Measurements from ENCODE around the gene CDK5RAP1.
"Not testable (repeated sequence)": the region's sequence is repeated elsewhere in the genome, so short reads cannot be mapped to it uniquely, and the experiment has no call there.

Gene CDK5RAP1, protein sequence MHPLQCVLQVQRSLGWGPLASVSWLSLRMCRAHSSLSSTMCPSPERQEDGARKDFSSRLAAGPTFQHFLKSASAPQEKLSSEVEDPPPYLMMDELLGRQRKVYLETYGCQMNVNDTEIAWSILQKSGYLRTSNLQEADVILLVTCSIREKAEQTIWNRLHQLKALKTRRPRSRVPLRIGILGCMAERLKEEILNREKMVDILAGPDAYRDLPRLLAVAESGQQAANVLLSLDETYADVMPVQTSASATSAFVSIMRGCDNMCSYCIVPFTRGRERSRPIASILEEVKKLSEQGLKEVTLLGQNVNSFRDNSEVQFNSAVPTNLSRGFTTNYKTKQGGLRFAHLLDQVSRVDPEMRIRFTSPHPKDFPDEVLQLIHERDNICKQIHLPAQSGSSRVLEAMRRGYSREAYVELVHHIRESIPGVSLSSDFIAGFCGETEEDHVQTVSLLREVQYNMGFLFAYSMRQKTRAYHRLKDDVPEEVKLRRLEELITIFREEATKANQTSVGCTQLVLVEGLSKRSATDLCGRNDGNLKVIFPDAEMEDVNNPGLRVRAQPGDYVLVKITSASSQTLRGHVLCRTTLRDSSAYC

DNA sequence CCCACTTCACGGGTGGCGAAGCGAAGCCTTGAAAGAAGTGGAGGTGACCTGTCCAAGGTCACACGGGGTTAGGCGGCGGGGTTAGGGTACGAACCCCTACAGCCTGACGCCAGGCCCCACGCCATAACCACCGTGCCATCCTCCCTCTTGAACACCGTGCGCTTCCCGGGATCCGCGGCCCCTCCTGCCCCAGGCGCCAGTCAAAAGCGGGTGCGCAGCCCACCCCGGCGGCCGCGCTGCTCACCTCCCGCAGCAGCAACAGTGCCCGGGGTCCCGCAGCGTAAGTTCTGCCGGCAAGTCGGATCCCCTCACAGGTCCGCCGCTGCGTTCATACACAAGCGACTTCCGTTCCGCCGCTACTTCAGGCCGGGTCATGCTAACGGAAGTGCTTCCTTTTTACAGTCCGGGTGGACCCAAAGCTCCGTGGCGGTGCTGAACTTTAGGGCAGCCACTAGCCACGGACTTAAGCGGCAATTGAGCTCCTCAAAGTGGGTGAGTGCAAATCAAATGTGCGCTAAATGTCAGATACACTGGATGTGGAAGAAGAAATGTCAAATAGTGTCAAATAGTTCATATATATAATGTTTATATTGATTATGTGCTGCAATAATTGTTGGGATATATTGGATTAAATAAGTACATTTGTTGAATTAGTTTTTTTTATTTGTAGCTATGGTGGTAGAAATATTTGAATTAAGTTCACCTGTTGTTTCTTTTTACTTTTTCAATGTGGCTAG, at the start of gene CDK5RAP1:
TSS of gene CDK5RAP1 (minus strand) at position 336 of the 737 bp plus-strand sequence. CDS start 4,455 bp downstream, outside the sequence.
- DNase-seq (ENCODE audit: low read depth): peak; percentile 92

DNA sequence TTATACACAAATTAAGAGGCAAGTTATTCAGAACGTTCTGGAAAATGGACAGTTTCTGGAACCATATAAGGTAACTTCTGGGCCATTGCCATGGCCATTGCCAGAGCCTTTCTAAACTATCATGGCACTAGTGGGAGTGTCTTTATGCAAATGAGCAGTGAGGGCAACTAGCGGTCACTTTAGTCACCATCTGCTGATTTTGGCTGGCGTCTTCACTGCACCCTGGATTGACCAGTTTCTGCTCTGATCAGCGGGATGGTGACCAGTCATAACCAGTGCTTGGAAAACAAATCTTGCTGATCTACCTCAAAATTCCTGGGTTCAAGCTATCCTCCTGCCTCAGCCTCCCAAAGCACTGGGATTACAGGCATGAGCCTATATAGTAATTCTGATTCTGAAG, 49.5 kb upstream of the CDK5RAP1 start:
- DNase-seq (ENCODE audit: low read depth): peak; percentile 42

DNA sequence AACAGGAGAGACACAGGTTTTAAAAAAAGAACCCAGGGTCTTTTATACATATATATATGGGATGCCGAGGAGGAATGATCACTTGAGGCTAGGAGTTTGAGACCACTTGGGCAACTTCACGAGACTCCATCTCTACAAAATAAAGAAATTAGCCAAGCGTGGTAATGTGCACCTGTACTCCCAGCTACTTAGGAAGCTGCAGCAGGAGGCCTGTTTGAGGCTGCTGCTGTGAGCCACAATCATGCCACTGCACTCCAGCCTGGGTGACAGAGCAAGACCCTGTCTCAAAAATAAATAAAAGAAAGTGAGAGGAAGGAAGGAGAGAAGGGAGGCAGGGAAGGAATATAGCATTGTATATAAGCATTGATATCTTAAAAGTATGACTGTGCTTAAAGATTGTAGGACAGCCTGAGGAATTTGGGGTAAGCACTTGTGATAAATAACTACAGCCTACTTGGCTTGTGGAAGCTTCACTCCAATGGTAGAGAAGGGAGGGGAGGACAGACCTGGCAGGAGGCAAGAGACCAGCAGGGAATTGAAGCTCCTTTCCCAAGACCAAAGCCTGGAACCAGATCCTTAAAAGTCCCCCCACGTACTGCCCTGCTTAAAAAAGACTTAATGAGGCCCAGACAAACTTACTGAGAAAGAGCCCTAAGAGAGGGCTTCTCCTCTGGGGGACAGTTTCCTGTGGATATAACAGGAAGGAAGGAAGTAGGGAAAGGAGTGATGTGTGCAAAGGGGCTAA, 44.7 kb upstream of the CDK5RAP1 start:
- DNase-seq (ENCODE audit: low read depth): no peak

DNA sequence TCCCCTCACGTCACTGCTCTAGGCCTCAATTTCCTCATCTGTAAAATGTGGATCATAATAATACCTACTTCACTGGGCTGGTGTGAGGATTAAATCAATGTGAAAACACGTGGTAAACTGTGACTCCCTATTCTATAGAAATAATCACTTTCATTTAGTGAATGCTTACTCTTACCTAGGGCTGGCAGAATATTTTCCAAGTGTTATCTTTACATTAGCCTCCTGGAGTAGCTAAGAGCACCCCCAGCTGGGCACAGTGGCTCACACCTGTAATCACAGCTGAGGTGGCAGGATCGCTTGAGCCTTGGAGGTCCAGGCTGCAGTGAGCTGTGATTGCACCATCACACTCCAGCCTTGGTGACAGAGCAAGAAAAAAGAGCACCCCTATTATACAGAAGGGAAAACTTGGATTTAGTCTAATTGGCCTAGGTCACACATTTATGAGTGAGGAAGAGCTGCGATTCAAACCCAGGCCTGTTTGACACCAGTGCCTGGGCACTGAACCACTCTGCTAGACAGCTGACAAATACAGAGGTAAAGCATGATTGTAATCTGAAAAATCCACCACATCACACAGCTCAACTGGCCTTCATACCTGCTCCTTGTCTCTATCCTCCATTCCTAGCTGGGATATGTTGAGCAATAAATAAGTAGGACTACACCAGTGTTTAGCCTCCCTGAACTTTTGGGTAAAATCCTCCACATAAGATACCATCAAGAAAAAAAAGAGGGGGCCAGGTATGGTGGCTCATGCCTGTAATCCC, 43.7 kb upstream of the CDK5RAP1 start:
- DNase-seq (ENCODE audit: low read depth): no peak

DNA sequence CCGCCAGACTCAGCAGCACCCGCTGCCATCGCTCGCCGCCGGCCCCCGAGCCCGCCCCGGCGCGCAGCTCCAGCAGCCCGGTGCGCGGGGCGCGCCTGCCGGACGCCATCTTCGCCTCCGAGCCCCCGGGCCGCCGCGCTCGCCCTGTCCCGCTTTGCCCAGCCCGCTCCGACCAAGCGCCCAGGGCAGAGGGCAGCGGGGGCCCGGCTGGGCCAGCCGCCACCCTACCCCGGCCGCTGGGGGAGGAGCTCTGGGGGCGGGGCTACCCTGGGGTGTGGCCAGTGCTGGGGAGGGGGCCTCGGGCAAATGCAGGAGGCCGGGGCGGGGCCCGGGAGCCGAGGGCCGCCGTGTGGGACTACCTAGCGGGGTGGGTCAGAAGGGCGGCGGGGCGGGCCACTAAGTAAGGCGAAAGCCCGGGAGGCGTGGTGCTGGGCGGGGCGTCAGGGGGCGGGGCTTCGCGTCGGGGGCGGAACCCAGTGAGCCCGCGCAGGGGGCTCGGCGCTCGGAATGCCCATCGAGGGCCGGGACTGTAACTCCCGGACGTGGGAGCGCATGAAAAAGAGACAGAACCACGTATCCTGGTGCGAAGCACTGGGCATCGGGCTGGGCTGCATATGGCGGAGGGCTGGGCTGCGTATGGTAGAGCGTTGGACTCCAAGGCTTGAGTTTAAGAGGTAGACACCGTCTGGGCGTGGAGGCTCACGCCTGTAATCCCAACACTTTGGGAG, 42.4 kb upstream of the CDK5RAP1 start, which contains the start of gene SNTA1:
TSS of gene SNTA1 (minus strand) at position 252 of the 728 bp plus-strand sequence. CDS start at position 109, 143 bp downstream.
- DNase-seq (ENCODE audit: low read depth): peak; percentile 59

DNA sequence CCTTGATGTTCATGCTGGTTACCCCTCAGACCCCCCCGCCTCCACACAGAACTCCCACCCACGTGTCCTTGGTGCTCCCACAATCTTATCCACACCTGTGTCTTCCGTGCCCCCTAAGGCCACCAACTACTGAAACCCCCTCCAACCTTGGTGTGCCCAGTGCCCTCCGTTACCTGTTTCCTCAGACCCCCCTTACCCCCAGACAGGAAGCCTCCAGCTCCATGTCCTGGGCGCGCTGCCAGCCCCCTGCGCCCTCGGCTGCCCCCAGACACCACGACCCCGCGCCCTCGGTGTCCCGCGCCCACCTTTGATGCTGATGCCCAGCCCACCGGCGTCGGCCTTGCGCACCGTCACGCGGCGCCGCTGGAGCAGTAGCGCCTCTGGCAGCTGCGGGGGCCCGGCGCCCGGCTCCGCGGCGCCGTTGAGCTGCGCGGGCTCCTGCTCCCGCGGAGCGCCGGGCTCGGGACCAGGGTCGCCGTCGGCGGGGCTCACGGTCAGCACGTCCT, 41.7 kb upstream of the CDK5RAP1 start:
- no peak for DNase-seq (ENCODE audit: low read depth)

DNA sequence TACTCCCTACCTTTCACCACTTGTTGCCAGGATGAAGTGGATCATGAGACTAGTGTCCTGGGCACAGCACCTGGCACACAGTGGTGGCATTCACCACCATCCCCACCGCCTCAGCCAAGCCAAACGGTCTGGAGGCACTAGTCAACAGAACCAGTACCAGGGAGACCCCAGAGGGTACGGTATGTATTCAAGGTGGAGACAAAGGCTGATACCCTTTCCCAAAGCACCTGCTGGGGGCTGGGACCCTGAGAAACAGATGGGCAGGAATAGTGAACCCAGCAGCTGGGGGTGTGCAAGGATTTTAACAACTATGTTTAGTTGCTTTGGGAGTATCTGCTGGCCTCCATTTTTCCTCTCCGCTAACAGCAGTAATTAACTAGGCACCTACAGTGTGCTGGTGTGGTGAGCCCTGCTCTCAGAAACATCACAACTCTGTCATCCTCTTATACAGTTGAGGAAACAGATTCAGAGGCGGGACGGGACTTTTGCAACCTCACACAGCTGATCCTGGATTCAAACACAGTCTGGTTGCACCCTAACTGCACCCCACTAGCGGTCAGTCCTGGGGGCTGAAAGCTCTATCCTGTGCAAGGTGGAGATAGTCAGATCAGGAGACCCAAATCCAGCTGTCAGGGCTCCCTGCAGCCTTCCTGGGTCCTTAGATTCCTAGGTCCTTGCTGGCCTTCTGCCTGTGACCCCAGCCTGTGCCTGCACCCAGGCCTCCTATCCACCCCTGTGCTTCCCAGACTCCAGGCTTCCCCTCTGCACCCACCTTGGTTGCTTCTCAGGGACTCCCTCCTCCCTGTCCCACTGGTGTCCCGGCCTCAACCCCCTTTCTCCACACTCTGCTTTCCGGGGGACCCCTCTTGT, 41.1 kb upstream of the CDK5RAP1 start:
- DNase-seq (ENCODE audit: low read depth): no peak

DNA sequence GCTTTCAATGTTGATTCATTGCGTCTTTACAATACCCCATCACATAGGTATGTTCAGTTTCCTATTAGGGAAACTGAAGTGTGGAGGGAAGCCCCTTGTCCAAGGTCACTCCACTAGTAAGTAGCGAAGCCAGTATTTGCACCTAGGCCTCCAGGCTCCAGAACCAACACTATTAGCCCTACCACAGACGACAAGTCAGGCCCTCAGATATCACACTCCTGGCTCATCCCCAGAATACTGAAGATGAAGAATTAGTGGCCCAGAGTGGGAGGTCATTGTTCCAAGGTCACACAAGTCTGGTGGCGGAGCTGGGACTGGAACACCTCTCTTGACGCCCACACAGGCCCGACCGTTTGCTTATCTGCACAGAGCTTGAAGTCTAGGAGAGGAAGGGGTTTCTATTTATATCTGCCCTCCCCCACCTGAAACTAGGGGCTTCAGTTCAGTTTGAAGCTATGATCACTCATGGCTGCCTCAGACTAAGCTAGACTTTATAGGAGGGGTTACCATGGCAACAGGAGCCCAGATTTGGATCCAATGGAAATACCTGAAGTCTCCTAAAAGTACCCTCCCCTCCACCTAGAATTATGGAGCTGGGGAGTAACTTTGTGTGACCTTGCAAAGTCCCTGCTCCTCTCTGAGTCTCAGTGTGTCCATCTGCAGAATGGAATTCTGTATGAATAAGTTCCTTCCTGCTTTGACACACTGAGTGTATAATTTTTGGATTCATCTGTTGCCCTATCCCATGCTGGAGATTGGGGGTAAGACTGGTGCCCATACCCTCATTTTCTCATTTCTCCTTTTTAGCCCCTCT, 40.0 kb upstream of the CDK5RAP1 start:
- DNase-seq (ENCODE audit: low read depth): no peak

DNA sequence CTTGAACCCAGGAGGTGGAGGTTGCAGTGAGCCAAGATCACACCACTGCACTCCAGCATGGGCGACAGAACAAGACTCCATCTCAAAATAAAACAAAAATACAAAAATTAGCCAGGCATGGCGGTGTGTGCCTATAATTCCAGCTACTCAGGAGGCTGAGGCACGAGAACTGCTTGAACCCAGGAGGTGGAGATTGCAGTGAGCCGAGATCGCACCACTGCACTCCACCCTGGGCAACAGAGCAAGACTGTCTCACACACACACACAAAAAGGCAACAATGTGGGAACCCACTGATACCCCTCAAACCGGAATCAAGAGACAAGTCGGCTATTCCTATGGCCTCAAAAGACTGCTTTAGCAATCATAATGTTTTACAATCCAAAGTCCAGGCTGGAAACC, 39.2 kb upstream of the CDK5RAP1 start:
- not testable (repeated sequence) for DNase-seq (ENCODE audit: low read depth)

DNA sequence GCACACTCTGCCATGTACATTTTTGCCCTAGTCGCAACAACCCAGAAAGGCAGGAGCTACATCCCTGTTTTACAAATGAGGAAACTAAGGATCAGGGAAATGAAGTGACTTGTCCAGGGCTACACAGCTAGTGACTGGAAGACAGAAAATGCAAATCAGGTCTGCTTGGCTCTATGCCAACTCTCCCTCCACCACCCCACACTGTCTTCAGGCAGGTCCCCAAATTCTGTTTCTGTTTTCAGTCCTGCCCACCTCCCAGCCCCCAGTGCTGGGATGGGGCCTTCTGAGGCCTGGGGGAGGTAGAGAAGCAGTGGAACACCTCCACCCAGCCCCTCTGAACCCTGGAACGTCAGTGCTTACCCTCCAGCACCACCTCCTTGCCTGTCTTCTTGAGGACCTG, 37.2 kb upstream of the CDK5RAP1 start:
- no peak for DNase-seq (ENCODE audit: low read depth)

DNA sequence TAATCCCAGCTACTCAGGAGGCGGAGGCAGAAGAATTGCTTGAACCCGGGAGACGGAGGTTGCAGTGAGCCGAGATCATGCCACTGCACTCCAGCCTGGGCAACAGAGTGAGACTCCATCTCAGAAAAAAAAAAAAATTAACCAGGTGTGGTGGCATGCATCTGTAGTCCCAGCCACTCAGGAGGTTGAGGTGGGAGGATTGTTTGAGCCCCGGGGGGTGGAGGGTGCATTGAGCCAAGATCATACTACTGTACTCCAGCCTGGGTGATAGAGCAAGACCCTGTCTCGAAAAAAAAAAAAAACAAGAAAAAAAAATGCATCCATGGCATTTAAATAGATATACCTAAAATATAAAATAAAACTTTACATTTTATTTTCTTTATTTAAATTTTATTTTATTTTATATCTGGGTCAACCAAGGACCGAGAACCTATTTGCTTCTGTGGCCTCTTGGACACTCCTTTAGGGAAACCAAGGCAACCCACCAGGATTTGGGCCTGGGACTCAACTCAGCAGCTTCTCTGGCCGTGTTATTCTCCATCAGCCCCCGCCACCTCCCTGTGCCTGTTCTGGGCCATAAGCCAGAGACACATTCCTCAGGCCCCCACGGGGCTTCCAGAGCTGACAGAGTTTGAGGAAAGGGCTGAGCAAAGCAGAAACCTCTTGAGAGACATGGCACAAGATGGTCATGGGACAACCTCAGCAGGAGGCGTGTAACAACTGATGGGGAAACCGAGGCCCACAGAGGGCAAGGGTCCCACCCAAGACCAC, 36.0 kb upstream of the CDK5RAP1 start:
- peak; percentile 64 for DNase-seq (ENCODE audit: low read depth)

DNA sequence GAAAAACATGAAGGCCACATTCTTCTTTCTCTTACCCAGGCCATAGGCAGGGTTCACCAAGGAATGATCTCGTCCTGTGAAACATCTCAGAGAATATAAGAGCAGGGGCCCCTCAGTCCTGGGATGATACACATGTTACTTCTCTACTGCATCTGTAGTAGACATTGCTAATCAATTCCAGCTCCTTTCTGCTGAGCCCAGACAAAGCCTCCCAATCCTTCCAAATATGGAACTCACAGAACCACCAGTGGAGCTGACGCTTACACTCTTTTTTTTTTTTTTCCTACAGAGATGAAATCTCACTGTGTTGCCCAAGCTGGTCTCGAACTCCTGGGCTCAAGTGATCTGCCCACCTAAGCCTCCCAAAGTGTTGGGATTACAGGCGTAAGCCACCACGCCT, 33.1 kb upstream of the CDK5RAP1 start:
- no peak for DNase-seq (ENCODE audit: low read depth)

DNA sequence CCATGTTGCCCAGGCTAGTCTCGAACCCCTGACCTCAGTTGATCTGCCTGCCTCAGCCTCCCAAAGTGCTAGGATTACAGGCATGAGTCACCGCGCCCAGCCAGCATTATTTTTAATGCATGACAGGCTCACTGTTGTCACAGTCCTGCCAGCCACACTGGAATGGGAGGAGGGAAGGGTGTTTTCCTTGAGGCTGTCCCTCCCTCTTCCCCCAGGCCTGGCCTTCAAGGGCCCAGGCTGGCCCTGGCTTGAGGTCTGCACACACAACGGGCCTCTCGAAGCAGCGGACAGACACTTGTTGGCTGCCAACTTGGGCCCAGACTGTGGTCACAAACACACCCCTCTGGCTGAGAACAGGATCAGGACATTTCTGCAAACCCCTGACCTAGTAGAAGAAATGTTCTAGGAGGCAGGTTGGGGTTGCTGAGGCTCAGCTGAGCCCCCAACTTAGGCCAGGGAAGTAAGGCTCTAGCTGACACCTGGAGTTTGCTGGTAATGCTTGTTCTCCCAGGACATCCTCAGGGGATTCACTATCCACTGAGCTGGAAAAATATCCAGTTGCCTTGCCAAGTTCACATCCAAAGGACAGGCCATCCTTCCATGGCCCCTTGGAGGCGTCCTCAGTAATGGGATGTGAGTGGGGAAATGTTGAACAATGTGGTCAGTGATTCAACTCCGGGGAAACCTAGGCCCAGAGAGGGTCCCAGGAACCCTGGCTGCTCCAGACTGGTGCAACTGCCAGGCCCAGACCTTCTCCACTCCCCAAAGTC, 32.3 kb upstream of the CDK5RAP1 start:
- no peak for DNase-seq (ENCODE audit: low read depth)

DNA sequence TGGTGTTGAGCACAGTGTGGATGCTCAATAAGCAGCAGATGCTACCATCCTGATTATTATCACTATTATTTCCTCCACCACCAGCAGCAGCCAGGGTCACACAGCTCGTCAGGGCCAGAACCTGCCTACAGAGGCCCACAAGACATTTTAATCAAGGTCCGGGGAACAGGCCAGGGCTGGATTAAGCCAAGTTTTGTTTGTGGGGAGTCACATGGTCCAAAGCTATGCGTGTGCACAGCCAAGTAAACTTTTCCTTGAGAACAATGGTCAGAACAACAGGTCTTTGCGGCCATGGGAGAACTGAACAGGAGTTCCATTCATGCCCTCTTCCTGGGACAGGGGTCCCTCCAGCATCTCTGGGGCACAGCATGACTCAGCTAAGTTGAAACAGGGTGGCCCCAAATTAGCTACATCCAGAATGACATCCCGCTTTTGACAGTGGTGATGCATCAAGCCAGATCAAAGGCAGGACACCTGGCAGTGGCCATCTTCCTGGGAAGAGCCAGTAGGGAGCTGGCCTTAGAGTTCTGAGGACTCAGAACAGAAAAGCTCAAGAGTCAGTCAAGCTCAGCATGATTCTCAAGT, 30.6 kb upstream of the CDK5RAP1 start:
- peak; percentile 46 for DNase-seq (ENCODE audit: low read depth)

DNA sequence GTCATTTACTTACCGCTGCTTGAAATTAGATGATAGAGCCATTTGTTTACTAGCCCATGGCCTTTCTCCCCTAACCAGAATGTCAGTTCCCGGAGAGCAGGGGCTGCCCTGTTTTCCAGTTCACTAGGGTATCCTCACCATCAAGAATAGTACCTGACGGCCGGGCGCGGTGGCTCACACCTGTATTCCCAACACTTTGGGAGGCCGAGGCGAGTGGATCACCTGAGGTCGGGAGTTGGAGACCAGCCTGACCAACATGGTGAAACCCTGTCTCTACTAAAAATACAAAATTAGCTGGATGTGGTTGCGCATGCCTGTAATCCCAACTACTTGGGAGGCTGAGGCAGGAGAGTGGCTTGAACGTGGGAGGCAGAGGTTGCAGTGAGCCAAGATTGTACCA, 22.6 kb upstream of the CDK5RAP1 start:
- not testable (repeated sequence) for DNase-seq (ENCODE audit: low read depth)

DNA sequence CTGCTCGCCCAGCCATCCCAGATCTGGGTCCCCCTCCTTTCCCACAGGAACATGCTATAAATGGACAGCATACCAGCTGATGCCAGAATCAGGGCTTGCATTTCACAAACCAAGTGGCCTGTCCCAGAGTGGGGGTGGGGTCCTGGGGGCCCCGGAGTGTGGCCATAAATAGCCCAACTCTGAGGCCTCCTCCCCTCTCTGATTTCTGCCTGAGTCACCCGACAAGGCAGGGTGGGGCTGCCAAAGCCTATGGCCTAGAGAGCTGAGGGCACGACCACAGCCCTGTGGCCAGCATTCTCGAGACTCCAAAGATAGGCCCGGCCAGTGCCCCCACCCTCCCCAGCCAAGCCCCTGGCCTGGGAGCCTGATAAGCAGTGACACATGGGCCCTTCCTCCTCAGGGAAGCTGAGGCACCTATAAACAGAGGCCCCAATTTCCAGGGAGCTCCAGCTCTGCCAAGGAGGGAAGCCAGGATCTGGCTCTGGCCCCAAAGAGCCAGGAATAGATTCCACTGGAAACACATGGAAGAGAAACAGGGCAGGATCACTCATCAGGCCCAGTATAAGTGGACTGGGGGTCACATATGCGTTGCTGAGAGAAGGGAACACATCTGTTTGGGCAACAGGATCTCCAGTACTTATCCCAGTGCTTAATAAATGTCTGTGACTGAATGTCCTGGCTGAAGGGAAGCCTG, 22.0 kb upstream of the CDK5RAP1 start:
- peak; percentile 56 for DNase-seq (ENCODE audit: low read depth)
